Prostate gland (tissue), 2 donors: ENCODE data around the gene MYBPHL.

Experiments
- CTCF ChIP-seq, 4 experiments: fragments of 200-600 bp in 2 of 4; fragments of 450-650 bp in 2 of 4; sonication (generic) in 2 of 4; IDR thresholded peaks; 1 replicate in 3 of 4; 2 replicates in 1 of 4; pipeline ENCODE4 v1.5.1; 2016 to 2019; ENCODE audit warnings: antibody characterized with exemption in 4 of 4, mild to moderate bottlenecking in 2 of 4, moderate library complexity in 2 of 4
- POLR2A ChIP-seq: fragments of 450-650 bp; IDR thresholded peaks from one replicate; pipeline ENCODE4 v1.6.1; 2016; ENCODE audit warnings: antibody characterized with exemption, mild to moderate bottlenecking
- POLR2AphosphoS5 ChIP-seq: sonication (generic); formaldehyde crosslinking; IDR thresholded peaks from one replicate; pipeline ENCODE4 v1.6.1; 2017; ENCODE audit warnings: antibody characterized with exemption

- TF ChIP-seq CTCF (IDR thresholded peaks at IDR 0.05) (no peak), POLR2A (peak; percentile 49), POLR2AphosphoS5 (peak; percentile 53)
Measured at GRCh38 chr1:109248797-109249629, 57.8 kb downstream of the MYBPHL start, which contains the start of gene CELSR2.
